HepG2 (cell line): Measurements from ENCODE around the gene UGT1A7. TPM values are rescaled to one million over a fixed set of nuclear protein-coding genes. Genes with fewer than 3 reads are reported as not detected.

Source experiments
- AHR ChIP-seq: IDR thresholded peaks from 2 replicates; pipeline ENCODE4 v1.6.1; 2018; ENCODE audit warnings: missing genetic modification reagents, missing compliant biosample characterization
- ATRX ChIP-seq: sonication (generic); formaldehyde crosslinking; IDR thresholded peaks from 2 replicates; pipeline ENCODE4 v1.4.0; 2020; ENCODE audit warnings: missing genetic modification reagents, borderline replicate concordance
- CBX1 ChIP-seq: IDR thresholded peaks from one replicate; pipeline ENCODE4 v1.6.1; 2016; ENCODE audit warnings: antibody characterized with exemption, low read depth
- ELF3 ChIP-seq: IDR thresholded peaks from 2 replicates; pipeline ENCODE4 v1.6.1; 2016; ENCODE audit warnings: missing genetic modification reagents, missing compliant biosample characterization
- HBP1 ChIP-seq: IDR thresholded peaks from 2 replicates; pipeline ENCODE4 v1.6.1; 2016; ENCODE audit warnings: low read depth, control low read depth
- HES4 ChIP-seq: sonication (generic); formaldehyde crosslinking; IDR thresholded peaks from 2 replicates; pipeline ENCODE4 v1.9.0; 2021; ENCODE audit warnings: mild to moderate bottlenecking, missing genetic modification reagents, borderline replicate concordance
- HNRNPLL ChIP-seq: fragments of 200-400 bp; formaldehyde crosslinking; IDR thresholded peaks from 2 replicates; pipeline ENCODE4 v1.6.1; 2017; ENCODE audit warnings: mild to moderate bottlenecking, low read depth, low read length; ENCODE audit not compliant: poor library complexity, severe bottlenecking
- HOMEZ ChIP-seq: IDR thresholded peaks from 2 replicates; pipeline ENCODE4 v1.6.1; 2016; ENCODE audit warnings: low read depth
- HOXA3 ChIP-seq: sonication (generic); formaldehyde crosslinking; IDR thresholded peaks from 2 replicates; pipeline ENCODE4 v1.5.0; 2020; ENCODE audit warnings: missing genetic modification reagents
- KDM4B ChIP-seq: sonication (generic); formaldehyde crosslinking; IDR thresholded peaks from 2 replicates; pipeline ENCODE4 v1.4.0; 2020; ENCODE audit warnings: missing genetic modification reagents
- KLF12 ChIP-seq: sonication (generic); formaldehyde crosslinking; IDR thresholded peaks from 2 replicates; pipeline ENCODE4 v1.4.0; 2020; ENCODE audit warnings: missing genetic modification reagents, borderline replicate concordance
- MTA3 ChIP-seq: sonication (generic); formaldehyde crosslinking; IDR thresholded peaks from 2 replicates; pipeline ENCODE4 v1.4.0; 2020; ENCODE audit warnings: missing genetic modification reagents
- NFIC ChIP-seq: IDR thresholded peaks from 2 replicates; pipeline ENCODE4 v1.6.1; 2012; ENCODE audit warnings: mild to moderate bottlenecking, low read length, inconsistent platforms
- SMAD1 ChIP-seq: sonication (generic); formaldehyde crosslinking; IDR thresholded peaks from 2 replicates; pipeline ENCODE4 v1.4.0; 2020; ENCODE audit warnings: missing genetic modification reagents, low read depth, mild to moderate bottlenecking, borderline replicate concordance
- SSRP1 ChIP-seq: IDR thresholded peaks from 2 replicates; pipeline ENCODE4 v1.6.1; 2016; ENCODE audit warnings: control low read depth
- ZBTB49 ChIP-seq: sonication (generic); formaldehyde crosslinking; IDR thresholded peaks from 2 replicates; pipeline ENCODE4 v1.4.0; 2020; ENCODE audit warnings: missing genetic modification reagents, borderline replicate concordance
- ZFP82 ChIP-seq: sonication (generic); formaldehyde crosslinking; IDR thresholded peaks from 2 replicates; pipeline ENCODE4 v1.5.1; 2020; ENCODE audit warnings: mild to moderate bottlenecking, missing genetic modification reagents, borderline replicate concordance
- ZNF24 ChIP-seq: fragments of 450-650 bp; IDR thresholded peaks from 2 replicates; pipeline ENCODE4 v1.6.1; 2017; ENCODE audit warnings: antibody characterized with exemption, mild to moderate bottlenecking
- ZNF331 ChIP-seq: sonication (generic); formaldehyde crosslinking; IDR thresholded peaks from 2 replicates; pipeline ENCODE4 v1.4.0; 2020; ENCODE audit warnings: missing genetic modification reagents
- ZNF607 ChIP-seq: sonication (generic); formaldehyde crosslinking; IDR thresholded peaks from 2 replicates; pipeline ENCODE4 v1.5.1; 2020; ENCODE audit warnings: missing genetic modification reagents, mild to moderate bottlenecking, borderline replicate concordance
- ZNF674 ChIP-seq: sonication (generic); formaldehyde crosslinking; IDR thresholded peaks from 2 replicates; pipeline ENCODE4 v1.5.0; 2020; ENCODE audit warnings: low read depth, mild to moderate bottlenecking, missing genetic modification reagents
- ZNF704 ChIP-seq: sonication (generic); formaldehyde crosslinking; IDR thresholded peaks from 2 replicates; pipeline ENCODE4 v1.8.1; 2023; ENCODE audit warnings: mild to moderate bottlenecking, inconsistent platforms, moderate library complexity, missing genetic modification reagents, borderline replicate concordance
- ZNF782 ChIP-seq: sonication (generic); formaldehyde crosslinking; IDR thresholded peaks from 2 replicates; pipeline ENCODE4 v1.4.0; 2020; ENCODE audit warnings: missing genetic modification reagents, mild to moderate bottlenecking, borderline replicate concordance
- ZSCAN25 ChIP-seq: sonication (generic); formaldehyde crosslinking; IDR thresholded peaks from 2 replicates; pipeline ENCODE4 v1.8.0; 2022; ENCODE audit warnings: mild to moderate bottlenecking, missing genetic modification reagents
- ZSCAN31 ChIP-seq: sonication (generic); formaldehyde crosslinking; IDR thresholded peaks from 2 replicates; pipeline ENCODE4 v1.5.0; 2020; ENCODE audit warnings: low read depth, mild to moderate bottlenecking, missing genetic modification reagents
- polyA plus RNA-seq, 8 experiments: library from polyadenylated mRNA; depleted of rRNA in 3 of 8; stranded (reverse) in 7 of 8; unstranded in 1 of 8; fragments of >200 nt; fragmentation: Illumina TruSeq in 4 of 8; extraction: Trizol in 4 of 8; gene quantifications; 2 replicates each; pipeline versions ENCODE4 v1.2.1 to v1.2.3, GENCODE V29; 2011 to 2016; ENCODE audit warnings: low read depth in 4 of 8, missing spikeins in 1 of 8, mixed read lengths in 1 of 8; ENCODE audit not compliant: insufficient read depth in 1 of 8
- total RNA-seq, 5 experiments: library from RNA; depleted of rRNA; stranded (reverse); fragments of >200 nt; fragmentation: Illumina TruSeq; extraction: Trizol; gene quantifications; 2 replicates each; pipeline ENCODE4 v1.2.3, GENCODE V29; 2016; ENCODE audit warnings: low read depth in 1 of 5

The UGT1A7 gene
- total and polyA plus RNA-seq, 2 of the 13 experiments (the other 11 are each of a cell fraction or from before 2014, with no cell fraction given) = not detected

GRCh38 chr2:233756429-233757081 lies 74.9 kb downstream of the UGT1A7 start (continued):
- no peak for TF ChIP-seq HBP1 (CRISPR knock-in tag)
- TF ChIP-seq ZNF674 (CRISPR knock-in tag) = no peak
- TF ChIP-seq ATRX (CRISPR knock-in tag) = no peak
- peak; percentile 52; the same call in 1 of the 2 replicates for TF ChIP-seq HOXA3 (CRISPR knock-in tag)
- TF ChIP-seq MTA3 (CRISPR knock-in tag) = no peak
- TF ChIP-seq AHR (CRISPR knock-in tag) = peak; percentile 65; the same call in 1 of the 2 replicates
- peak; percentile 98 for TF ChIP-seq NFIC
- 0 out of 2 replicates have a peak, but pooled peaks have one; percentile 52 for TF ChIP-seq KLF12
- no peak for TF ChIP-seq ZFP82 (CRISPR knock-in tag)
- peak; percentile 48; the same call in 1 of the 2 replicates for TF ChIP-seq ZSCAN25 (CRISPR knock-in tag)
- TF ChIP-seq ZNF782 = no peak
- TF ChIP-seq CBX1 = no peak
- no peak; the same call in 1 of the 2 replicates for TF ChIP-seq ZNF704 (CRISPR knock-in tag)
- TF ChIP-seq ZNF331 (CRISPR knock-in tag) = peak; percentile 36; the same call in 1 of the 2 replicates
- TF ChIP-seq HOMEZ = peak; percentile 81; the same call in 1 of the 2 replicates
- no peak for TF ChIP-seq SSRP1 (CRISPR knock-in tag)
- TF ChIP-seq ELF3 (CRISPR knock-in tag) = peak; percentile 94
- TF ChIP-seq ZBTB49 (CRISPR knock-in tag) = no peak
- no peak for TF ChIP-seq SMAD1
- no peak for TF ChIP-seq HNRNPLL
- TF ChIP-seq HES4 (CRISPR knock-in tag) = no peak
- TF ChIP-seq ZNF24 = peak; percentile 43; the same call in 1 of the 2 replicates
- no peak for TF ChIP-seq ZSCAN31
- peak; percentile 78; the same call in 1 of the 2 replicates for TF ChIP-seq ZNF607 (CRISPR knock-in tag)
- TF ChIP-seq KDM4B = no peak
